GM19395 (cell line): Measurements from ENCODE around the gene TRIM71.

Experiments
- ATAC-seq: cut with Tn5 transposase; IDR thresholded peaks from one replicate; pipeline ENCODE4 v1.9.1; 2021; ENCODE audit warnings: mild to moderate bottlenecking, moderate library complexity; ENCODE audit not compliant: unreplicated experiment

Gene TRIM71

DNA sequence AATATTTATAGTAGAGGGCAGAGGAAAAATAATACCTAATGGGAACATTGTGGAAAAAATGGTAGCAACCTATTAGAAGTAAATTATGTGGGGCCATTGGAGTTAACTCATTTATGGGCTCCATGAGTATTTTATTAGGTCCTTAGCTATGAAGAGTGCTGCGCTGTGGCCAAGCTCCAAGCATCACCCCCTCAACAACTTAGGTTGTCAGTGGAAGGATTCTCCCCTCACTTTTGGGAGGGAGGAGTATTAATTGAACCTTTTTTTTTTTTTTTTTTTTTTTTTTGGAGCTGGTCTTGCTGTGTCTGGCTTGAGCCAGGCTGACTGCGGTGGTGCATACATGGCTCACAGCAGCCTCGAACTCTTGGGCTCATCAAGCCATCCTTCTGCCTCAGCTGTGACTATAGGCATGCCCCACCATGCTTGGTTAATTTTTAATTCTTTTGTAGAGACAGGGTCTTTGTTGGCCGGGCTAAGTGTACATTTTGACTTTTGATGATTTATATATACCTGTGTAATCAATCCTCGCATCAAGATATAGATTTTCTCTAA, 45.2 kb downstream of the TRIM71 start:
- no peak for ATAC-seq

DNA sequence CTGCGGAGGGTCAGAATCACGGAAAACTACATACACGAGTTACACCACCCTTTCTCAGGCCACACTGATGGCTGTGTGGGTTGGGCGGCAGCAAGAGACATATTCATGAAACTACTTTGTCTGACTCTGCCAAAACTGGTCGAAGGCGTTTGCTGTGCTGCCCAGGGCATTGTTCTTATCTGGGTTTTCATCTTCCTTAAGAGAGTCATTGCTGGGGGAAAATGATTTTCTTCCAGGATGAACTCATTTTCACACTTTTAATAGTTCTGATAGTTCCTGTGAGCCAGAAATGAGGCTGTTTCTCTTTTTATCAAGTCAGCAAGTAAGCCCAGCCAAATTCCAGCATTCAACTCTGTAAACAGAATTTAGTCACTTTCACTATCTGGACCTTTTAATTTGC, 47.6 kb downstream of the TRIM71 start:
- ATAC-seq: no peak

DNA sequence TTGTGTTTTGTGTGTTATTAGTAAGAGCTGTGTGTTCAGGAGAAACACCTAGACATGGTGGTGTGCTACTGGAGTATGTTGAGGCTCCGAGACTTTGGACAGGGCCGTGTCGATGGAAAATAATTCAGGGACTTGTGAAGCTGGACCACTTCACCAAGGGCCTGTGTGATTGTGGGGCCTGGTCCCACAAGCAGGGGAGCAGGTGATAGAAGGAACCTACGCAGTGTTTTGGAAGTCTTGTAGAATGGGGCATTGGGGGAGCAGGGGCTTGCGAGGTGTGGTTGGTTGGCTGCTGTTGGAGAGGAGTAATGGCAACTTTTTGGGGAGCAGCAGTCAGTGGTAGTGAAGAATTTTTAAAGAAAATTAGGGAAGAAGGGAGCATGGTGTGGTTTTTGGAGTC, 48.7 kb downstream of the TRIM71 start:
- no peak for ATAC-seq

DNA sequence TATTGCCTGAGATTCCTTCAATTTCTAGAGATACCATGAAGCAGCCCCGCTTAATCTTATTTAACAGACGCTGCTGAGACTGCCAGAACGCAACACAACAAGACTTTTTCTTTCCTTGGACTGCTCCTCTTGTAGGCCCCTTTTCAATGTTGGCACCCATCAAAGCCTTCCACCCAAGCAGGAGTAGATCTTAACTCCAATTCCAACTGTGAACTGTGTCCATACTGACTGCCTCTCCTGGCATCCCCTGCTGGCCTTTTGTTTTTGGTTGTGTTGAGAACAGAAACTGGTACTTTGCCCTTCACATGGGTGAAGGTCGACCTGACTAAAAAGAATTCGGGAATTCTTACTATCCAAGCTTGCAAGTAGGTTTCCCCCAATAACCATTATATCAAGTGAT, 50.2 kb downstream of the TRIM71 start:
- ATAC-seq: no peak

DNA sequence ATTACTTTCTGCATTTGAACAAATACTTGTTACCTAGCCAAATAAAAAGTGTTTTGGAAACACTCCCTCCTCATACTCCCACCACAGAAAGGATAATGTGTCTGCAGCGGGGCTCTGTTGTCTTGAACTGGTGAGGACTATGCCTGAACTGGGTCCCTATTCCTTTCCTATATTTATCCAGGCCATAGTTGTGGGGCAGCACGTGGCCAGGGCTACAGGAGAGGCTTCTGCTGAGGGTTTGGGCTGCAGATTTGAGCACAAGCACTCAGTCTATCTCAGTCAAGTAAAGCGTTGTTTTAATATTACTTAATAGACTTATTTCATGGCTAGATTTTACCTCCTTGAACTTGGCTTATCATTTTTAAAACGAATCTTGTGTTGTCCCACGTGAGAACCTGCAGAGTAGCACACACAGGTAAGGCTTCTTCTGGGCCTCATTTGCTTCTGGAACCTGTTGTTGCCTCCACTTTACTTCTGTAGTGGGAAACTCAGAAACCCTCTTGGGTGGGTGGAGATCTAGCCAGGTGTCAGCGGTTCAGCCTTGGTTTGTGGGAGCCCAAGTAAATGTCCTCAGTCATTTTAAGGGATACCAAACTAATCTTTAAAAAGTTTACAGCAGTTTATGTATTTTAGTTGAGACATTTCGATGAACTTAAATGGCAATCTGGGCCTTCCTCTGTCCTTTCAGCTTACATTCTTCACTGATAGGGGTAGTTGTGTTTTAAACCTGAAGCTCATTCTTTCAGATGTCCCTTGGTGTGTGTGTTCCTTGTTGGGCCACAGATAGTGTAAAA, 51.1 kb downstream of the TRIM71 start:
- no peak for ATAC-seq

DNA sequence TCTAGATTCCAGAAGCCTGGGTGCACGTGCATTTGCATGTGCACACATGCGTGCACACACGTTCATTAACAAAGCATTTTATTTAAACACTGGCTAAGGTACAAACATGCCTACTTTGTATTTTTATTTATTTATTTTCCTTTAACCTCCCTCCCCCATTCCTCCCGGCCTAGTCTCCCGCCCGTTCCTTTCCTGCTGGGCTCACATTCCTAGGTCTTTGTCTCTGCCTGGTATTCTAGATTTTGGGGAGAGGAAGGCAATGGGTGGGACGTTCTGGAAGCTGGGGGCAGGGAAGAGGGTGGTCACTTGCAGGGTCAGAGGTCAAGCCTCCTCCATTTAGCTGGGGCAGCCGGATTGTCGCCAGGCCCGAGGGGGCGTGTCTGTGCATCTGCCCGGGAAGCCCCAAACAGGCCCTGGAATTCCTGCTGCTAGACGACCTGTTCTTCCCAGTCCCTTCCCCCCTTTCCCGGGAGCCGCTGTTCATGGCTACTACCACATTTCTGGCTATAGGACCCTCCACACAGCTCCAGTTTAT, 51.8 kb downstream of the TRIM71 start:
- ATAC-seq: no peak

DNA sequence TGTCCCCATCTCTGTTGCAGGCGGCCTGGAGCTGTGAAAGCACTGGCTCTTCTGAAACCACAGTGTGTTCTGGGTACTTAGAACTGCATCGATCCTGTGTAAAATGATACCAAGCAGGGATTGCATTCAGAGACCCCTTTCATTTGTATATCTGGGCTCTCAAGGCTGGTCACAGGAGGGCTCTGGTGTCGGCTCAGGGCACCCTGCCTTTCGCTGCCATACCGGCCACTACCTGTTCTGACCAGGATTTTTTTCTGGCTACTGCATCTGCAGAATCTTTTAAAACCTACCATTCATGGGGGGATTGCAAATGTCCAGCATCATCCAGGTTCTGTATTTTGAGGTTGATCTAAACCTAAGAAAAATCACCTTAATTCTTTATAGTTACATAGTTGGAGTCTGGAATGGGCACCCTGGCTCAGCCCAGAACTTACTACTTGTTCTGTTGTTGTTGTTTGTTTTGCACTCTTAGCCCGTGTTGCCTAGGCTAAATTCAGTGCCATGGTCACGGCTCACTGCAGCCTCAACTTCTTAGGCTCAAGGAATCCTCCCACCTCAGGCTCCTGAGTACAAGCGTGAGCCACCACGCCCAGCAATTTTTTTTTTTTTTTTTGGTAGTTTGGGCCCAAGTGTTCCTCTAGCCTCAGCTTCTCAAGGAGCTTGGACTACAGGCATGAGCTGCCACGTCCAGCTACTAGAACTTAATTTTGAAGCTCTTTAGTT, 52.7 kb downstream of the TRIM71 start:
- no peak for ATAC-seq

DNA sequence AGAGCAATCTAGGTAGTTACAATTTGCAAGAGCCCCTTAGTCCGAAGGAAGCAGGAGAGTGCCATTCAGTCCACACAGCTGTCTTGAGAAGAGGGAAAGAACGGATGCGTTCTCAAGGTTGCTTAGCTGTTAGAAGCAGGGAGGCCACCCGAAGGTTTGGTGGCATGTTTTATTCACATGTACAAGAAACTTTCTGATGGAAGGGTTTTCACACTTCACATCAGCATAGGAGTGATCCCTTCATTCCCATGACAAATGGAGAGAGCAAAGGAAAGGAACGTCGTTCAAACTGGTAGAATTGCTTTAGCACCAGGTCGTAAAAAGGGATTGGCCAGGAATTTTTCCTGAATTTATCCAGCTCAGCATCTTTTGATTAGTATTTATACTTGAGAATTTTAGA, 53.5 kb downstream of the TRIM71 start:
- ATAC-seq: no peak

DNA sequence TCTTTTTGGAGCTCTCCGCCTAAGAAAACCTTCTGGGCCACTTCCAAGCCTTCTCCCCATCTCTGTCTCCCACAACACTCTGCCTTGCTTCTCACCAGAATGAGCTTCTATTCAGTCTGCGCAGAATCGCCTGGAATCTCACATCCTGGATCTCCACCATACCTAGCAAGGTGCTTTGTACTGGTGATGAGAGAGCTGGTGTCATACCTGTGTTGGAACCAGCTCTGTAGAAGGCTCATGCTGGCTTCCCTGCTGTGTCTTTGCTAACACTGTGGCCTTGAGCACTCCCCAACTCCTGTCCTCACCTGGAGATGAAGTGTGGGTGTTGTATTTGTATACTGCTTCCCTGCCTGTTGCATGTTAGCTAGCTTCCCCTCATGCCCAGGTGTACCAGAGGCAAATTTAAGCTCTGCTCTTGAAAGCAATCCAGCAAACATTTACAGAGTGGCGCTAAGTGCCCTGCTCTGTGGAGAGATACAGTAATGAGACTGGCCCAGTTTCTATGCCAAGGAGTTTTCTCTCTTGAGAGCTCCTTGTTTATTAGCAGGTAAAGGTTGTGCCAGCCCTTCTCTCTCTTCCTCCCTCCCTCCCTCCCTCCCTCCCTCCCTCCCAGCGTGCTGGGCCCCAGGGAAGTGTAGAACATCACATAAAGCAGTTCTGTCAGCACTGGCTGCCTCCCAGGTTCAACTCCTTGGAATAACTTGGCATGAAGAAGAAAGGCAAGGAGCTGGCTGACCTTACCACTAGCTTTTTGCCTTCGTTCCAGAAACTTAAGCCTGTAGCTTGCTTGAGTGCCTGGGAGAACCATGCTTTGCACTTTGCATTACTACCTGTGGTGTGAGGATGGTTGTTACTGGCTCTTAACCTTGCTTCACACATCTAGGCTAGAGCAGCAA, 54.9 kb downstream of the TRIM71 start:
- no peak for ATAC-seq

DNA sequence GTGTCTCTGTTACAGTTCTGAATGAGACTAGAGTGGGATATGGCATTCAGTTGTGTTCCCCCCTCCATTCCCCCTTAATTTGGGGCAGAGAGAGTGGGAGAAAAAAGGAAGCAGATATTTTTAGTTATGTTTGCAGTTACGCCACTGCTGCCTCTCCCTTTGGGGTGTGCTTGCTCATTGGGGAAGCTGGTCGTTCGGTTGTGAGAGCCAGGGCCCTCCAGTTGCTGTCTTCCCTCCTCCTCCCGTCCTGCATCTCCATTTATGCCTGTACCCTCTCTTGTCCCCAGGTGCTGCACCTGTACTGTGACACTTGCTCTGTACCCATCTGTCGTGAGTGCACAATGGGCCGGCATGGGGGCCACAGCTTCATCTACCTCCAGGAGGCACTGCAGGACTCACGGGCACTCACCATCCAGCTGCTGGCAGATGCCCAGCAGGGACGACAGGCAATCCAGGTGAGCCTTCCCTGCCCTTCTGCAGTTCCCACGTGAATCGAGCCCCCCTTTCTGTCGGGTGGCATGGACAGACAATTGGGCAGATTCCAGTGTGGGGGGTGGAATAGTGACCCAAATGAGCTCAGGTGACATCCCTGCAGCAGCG, 55.8 kb downstream of the TRIM71 start:
- no peak for ATAC-seq

DNA sequence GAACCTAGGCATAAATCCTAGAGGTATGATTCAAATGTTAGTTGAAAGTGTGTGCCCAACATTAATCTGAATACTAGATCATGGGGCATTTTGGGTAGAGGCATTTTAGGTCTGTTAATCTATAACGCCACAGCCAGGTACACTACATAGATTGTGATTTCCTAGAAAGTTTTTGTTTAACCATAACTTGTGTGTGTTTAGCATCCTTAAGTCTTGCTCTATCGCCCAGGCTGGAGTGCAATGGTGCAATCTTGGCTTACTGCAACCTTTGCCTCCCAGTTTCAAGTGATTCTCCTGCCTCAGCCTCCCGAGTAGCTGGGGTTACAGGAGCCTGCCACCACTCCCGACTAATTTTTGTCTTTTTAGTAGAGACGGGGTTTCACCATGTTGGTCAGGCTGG, 59.1 kb downstream of the TRIM71 start:
- no peak for ATAC-seq

DNA sequence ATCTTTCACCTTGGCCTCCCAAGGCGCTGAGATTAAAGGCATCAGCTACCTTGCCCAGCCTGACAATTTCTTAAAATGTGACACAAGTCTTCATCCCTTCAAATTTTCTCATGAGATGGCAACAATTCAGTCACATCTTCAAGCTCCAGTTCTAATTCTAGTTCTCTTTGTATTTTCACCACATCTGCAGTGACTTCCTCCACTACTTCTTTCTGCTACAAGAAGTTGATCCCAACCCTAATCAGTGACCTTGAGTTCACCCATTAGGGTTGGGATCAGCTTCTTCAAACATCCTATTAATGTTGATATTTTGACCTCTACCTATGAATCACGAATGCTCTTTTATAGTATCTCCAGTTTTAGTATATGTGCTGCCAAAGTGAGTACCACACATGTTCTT, 59.8 kb downstream of the TRIM71 start:
- ATAC-seq: no peak

DNA sequence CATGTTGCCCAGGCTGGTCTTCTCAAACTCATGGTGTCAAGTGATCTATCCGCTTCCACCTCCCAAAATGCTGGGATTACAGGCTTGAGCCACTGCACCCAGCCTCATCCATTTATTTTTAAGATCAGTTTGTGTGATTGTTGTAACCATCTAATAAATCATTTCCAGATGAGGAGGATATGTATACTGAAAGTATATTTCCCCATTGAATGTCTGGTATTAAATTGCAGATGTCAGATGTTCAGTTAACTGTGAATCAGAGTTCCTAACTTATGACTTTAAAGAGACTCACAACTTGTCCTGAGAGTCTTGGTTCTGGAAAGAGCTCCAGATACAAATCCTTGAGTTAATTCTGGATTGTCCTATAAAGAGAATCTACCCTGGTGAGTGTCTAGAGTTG, 62.4 kb downstream of the TRIM71 start:
- no peak for ATAC-seq

DNA sequence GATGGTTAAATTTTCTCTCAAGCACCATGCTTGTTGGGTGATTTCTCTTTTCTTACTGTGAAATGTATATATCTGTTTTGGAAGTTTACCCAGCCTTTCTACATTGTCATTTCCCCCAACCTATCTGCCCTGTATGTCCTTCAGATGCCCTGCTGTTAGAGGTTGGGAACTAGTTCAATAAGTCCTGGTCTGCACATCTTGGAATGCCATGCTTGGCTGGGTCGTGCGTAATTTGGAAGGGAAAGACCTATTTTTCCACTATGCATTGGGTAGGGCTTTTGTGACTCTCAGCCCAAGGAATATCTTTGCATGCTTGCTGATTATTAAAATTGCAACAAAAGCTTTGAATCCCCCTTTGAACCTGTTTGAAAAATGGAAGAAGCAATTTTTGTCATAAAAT, 63.8 kb downstream of the TRIM71 start:
- ATAC-seq: no peak

DNA sequence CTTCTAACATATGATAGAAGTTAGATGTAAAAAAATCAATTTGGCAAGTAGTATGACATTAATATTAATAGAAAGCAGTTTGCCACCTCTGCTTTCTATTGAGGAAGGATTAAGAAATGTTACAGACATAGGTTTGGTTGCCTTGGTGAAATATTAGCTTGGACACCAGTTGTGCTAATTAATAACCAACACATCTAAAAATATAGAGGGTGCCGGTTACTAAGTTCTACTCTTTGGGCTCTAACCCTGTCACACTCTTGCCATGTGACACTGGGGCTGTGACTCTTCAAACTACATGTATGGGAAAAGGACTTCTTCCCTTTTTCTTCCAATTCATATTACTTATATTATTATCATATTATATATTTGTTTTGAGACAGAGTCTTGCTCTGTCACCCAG, 64.4 kb downstream of the TRIM71 start:
- peak; percentile 51 for ATAC-seq

DNA sequence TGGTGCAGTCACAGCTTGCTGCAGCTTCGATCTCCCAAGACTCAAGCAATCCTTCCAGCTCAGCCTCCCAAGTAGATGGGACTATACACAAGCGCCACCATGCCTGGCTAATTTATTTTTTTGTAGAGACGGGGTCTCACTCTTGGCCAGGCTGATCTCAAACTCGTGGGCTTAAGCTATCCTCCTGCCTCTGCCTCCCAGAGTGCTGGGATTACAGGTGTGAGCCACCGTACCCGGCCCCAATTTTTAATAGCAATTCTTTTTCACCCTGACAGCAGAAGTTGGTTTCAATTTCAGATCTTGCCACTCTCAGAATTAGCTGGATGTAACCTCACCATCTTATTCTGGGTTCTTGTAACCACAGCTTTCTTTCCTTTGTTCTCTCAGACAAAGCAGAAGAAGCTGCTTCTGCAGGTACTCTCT, 64.8 kb downstream of the TRIM71 start:
- ATAC-seq: peak; percentile 90

DNA sequence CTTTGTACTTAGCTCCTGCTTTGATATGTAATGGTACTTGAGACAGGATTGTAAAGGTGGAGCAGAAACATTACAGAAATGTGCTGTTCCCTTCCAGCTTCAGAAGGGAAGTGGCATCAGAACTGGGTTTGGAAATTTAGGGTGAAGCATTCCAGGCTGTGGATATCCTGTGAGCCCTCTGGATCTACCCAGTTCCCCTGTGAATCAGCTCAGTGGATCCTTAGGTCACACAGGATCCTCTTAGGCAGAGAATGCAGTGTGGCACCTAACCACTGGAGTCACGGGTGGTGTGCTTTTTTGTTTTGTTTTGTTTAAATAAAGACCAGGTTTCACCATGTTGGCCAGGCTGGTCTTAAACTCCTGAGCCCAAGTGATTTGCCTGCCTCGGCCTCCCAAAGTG, 66.0 kb downstream of the TRIM71 start:
- no peak for ATAC-seq

DNA sequence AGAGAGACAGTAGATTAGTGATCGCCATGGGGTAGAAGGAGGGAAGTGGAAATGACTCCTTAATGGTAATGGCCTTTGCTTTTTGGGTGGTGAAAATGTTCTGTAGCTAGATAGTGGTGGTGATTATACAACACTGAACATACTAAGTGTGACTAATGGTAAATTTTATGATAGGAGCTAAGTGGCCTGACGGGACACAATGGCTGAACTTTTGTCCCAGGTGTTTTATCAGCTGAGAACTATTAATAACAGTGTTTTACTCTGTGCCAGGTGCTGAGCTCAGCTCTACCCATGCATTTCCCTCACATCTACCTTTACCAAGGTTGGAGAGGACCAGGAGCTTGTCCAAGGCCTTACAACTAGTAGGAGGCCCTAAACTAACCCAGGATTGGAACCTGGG, 66.8 kb downstream of the TRIM71 start:
- no peak for ATAC-seq

DNA sequence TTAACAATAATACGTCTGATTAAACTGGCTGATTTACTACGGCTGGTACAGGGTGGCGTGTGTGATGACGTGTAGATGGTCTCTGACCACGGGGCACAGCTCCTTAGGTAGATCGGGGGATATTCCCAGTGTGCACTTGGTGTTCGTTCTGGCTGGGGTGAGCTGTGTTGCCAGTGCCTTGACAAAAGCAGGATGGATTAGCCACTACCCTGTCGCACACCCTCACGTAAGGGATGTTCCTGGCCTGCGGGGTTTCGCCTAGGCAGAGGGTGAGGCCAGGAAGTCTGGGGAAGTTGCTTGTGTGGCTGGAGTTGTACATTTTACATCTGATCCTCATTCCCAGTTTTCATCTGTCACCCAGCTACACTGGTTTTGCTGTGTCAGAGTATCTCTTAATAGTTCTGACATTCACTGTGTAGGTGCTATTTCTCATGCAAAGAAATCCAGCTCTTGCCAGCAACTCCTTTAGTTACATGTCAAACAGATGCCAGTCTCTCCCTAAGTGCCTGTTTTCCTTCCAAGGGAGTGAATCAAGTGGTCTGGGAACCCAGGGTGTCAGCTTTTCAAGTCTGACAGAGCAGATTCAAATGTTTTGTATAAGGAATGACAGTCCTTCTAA, 67.6 kb downstream of the TRIM71 start:
- no peak for ATAC-seq

DNA sequence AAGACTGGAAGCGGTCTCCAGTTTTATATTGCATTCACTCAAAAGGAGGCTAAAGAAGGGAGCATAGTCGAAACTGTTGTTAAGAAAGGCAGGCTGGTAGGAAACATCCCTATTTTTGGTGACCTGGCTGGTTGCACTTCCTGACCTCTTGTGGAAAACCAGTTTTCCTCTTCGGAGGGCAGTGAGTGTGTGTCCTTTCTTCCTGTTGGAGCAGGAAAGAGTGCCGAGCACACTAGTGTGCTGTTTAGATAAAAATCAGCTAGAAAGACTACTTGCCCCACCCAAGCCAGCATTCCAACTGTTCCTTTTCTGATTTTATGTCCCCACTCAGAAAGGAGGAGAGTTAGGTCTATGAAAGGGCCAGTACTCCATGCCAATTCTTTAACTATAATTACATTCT, 68.5 kb downstream of the TRIM71 start:
- no peak for ATAC-seq
